Fibroblast of lung (primary cell): Measurements from ENCODE around the gene JRKL. TPM values are rescaled to one million over a fixed set of nuclear protein-coding genes. Genes with fewer than 3 reads are reported as not detected.

Experiments
- DNase-seq, 2 donors: peaks; one replicate each; pipeline versions ENCODE4 v3.0.0 to v3.0.0-alpha.2; 2010; ENCODE audit warnings: low read depth in 2 of 2
- H2AFZ ChIP-seq: 2 replicates; pipeline ENCODE4 v1.5.1; 2012; ENCODE audit warnings: low read length, control low read depth, inconsistent platforms
- H3K27ac ChIP-seq: 2 replicates; pipeline ENCODE4 v1.5.1; 2011; ENCODE audit warnings: low read length, control low read depth; ENCODE audit not compliant: insufficient read depth
- H3K27me3 ChIP-seq: 2 replicates; pipeline ENCODE4 v1.5.1; 2011; ENCODE audit warnings: mild to moderate bottlenecking, low read length; ENCODE audit not compliant: control insufficient read depth, insufficient read depth
- H3K36me3 ChIP-seq: 2 replicates; pipeline ENCODE4 v1.5.1; 2011; ENCODE audit warnings: low read length; ENCODE audit not compliant: control insufficient read depth, insufficient read depth
- H3K4me1 ChIP-seq: 2 replicates; pipeline ENCODE4 v1.5.1; 2011; ENCODE audit warnings: low read length; ENCODE audit not compliant: control insufficient read depth, insufficient read depth; ENCODE audit errors: extremely low read depth
- H3K4me2 ChIP-seq: 2 replicates; pipeline ENCODE4 v1.5.1; 2011; ENCODE audit warnings: low read length, control low read depth; ENCODE audit not compliant: insufficient read depth; ENCODE audit errors: extremely low read depth
- H3K4me3 ChIP-seq, 4 experiments: fragments of 200-600 bp in 1 of 4; sonication (generic) in 1 of 4; replicated peaks in 1 of 4; 2 replicates each; pipeline ENCODE4 v1.5.1; 2011 to 2016; ENCODE audit warnings: low read length in 4 of 4, low read depth in 3 of 4, mild to moderate bottlenecking in 3 of 4, control low read depth in 2 of 4, inconsistent platforms in 1 of 4, mixed read lengths in 1 of 4; ENCODE audit not compliant: insufficient read depth in 1 of 4; ENCODE audit errors: control extremely low read depth in 1 of 4
- H3K79me2 ChIP-seq: 2 replicates; pipeline ENCODE4 v1.5.1; 2012; ENCODE audit warnings: mild to moderate bottlenecking, low read length, inconsistent platforms; ENCODE audit not compliant: control insufficient read depth, insufficient read depth
- H3K9ac ChIP-seq: 2 replicates; pipeline ENCODE4 v1.5.1; 2011; ENCODE audit warnings: mild to moderate bottlenecking, low read length, control low read depth; ENCODE audit not compliant: insufficient read depth
- H3K9me3 ChIP-seq: 2 replicates; pipeline ENCODE4 v1.5.1; 2012; ENCODE audit warnings: low read depth, low read length; ENCODE audit not compliant: control insufficient read depth, insufficient read depth
- H4K20me1 ChIP-seq: 2 replicates; pipeline ENCODE4 v1.5.1; 2011; ENCODE audit warnings: low read length; ENCODE audit not compliant: control insufficient read depth, insufficient read depth; ENCODE audit errors: extremely low read depth
- EZH2 ChIP-seq: IDR thresholded peaks from 2 replicates; pipeline ENCODE4 v1.5.1; 2012; ENCODE audit warnings: low read length, control low read depth, mild to moderate bottlenecking; ENCODE audit errors: missing control alignments
- polyA minus RNA-seq: library from RNA; depleted of rRNA, polyadenylated mRNA; stranded (reverse); fragments of >200 nt; gene quantifications from 2 replicates; pipeline ENCODE4 v1.2.3, GENCODE V29; 2011; ENCODE audit warnings: low replicate concordance
- polyA plus RNA-seq, 2 donors: library from polyadenylated mRNA; depleted of rRNA in 1 of 2; stranded (reverse) in 1 of 2; unstranded in 1 of 2; fragments of >200 nt; gene quantifications; 2 replicates each; pipeline ENCODE4 v1.2.1, GENCODE V29; 2011 to 2012; ENCODE audit warnings: missing spikeins in 1 of 2
- total RNA-seq: library from RNA; depleted of rRNA; stranded (reverse); fragments of >200 nt; gene quantifications from 2 replicates; pipeline ENCODE4 v1.2.1, GENCODE V29; 2014
- TF ChIP-seq, protein P1 (sequence below), 2 donors: IDR thresholded peaks in 1 of 2; conservative IDR thresholded peaks in 1 of 2; 1 replicate in 1 of 2; 2 replicates in 1 of 2; pipeline ENCODE4 v1.5.1; 2011 to 2012; ENCODE audit warnings: low read length in 2 of 2, control low read depth in 1 of 2, inconsistent platforms in 1 of 2, low read depth in 1 of 2, mild to moderate bottlenecking in 1 of 2

The JRKL gene
- total RNA-seq (15.4 and 18.5 TPM in 2 replicates), polyA plus RNA-seq (9.4 and 15.0 TPM in 2 replicates), polyA minus RNA-seq (0.11 and 0.59 TPM in 2 replicates)
- 7.9 and 11.7 TPM in 2 replicates for polyA plus RNA-seq (2012)

DNA sequence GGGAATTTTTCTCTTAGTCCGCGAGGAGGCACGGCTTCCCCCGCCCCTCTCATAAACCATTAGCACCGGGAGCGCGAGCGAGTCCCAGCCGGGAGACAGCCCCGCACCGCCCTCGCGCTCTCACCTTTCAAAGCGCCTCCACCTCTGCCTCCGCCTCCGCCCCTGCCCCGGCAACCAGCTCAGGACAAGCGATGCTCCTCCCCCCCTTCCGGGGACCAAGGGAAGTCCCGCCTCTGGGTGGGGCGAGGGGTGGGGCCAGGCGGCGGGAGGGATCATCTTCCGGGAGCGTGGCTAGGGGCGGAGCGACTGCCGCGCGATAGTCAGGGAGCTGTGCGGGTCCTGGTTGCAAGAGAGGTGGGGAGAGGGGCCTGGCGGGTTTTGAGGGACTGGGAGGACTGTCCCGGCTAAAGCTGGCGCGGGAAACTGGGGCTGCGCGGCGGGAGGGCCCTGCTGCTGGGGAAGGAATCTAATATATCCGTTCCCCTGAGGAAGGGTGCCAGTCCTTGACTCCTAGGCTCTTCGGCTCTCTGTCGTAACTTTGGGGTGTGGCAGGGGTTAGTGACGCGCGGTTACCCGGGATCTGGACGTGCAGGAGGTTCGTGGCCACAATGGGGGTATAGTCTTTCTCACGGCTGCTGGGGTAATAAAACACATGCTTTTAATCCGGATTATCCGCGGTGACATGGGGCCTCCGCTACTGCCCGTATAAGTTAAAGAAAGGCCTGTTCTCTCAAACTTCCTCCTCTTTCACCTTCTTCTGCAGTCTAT, at the start of gene JRKL, which contains the start of gene CCDC82:
TSS of gene JRKL (plus strand) at position 294 of the 768 bp plus-strand sequence. CDS start 637 bp downstream, outside the sequence.
TSS of gene CCDC82 (minus strand) at position 193 of the 768 bp plus-strand sequence. CDS start 5,165 bp downstream, outside the sequence.
- H3K9me3 ChIP-seq = no peaks in the 10 kb centered on the region
- peaks cover 52% of the 10 kb centered on the region for H3K79me2 ChIP-seq
- H2AFZ ChIP-seq = peak within 1 kb of the TSS; percentile 78
- H3K4me1 ChIP-seq = peaks cover 2% of the 10 kb centered on the region
- peaks cover 2% of the 10 kb centered on the region for H3K36me3 ChIP-seq
- TF ChIP-seq, protein P1, sequence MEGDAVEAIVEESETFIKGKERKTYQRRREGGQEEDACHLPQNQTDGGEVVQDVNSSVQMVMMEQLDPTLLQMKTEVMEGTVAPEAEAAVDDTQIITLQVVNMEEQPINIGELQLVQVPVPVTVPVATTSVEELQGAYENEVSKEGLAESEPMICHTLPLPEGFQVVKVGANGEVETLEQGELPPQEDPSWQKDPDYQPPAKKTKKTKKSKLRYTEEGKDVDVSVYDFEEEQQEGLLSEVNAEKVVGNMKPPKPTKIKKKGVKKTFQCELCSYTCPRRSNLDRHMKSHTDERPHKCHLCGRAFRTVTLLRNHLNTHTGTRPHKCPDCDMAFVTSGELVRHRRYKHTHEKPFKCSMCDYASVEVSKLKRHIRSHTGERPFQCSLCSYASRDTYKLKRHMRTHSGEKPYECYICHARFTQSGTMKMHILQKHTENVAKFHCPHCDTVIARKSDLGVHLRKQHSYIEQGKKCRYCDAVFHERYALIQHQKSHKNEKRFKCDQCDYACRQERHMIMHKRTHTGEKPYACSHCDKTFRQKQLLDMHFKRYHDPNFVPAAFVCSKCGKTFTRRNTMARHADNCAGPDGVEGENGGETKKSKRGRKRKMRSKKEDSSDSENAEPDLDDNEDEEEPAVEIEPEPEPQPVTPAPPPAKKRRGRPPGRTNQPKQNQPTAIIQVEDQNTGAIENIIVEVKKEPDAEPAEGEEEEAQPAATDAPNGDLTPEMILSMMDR (conservative IDR thresholded peaks at IDR 0.05 in 1 of 2, IDR thresholded peaks at IDR 0.05 in 1 of 2; ENCODE audit: low read depth in 1 of 2, low read length in 2 of 2) = no peak
- no peak for TF ChIP-seq EZH2
- DNase-seq = peak; percentile 91 to 95
- H3K27me3 ChIP-seq = no peaks in the 10 kb centered on the region
- H3K4me3 ChIP-seq = peak within 1 kb of the TSS; percentile 76 to 94 (median 87)
- peak within 1 kb of the TSS; percentile 86 for H3K9ac ChIP-seq
- peak within 1 kb of the TSS; percentile 95 for H3K4me2 ChIP-seq
- H4K20me1 ChIP-seq = no peaks in the 10 kb centered on the region
- peak within 1 kb of the TSS; percentile 96 for H3K27ac ChIP-seq

DNA sequence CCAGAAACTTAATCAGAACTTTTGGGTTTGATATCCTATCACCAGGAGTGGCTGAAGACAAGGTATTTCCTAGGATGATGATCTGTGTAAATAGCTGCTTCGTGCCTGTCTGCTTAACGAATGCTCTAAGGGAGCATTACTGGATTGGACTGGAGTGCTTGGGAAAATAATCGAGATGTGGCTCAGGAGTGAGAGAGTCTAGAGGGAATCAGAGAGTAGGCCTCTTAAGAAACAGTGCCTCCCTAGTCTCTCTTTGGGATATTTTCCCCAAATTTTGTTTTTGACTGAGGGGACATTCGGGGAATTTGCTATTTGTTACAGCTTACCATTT, 49.3 kb upstream of the JRKL start:
- Histone ChIP-seq H3K36me3 (no peaks in the 10 kb centered on the region), H3K9me3 (no peaks in the 10 kb centered on the region), H3K27me3 (no peaks in the 10 kb centered on the region), H2AFZ (no peak overlapping the region), H3K4me2 (peak overlapping the region; percentile 99), H3K27ac (peak overlapping the region; percentile 89), H3K4me3 (peak overlapping the region; percentile 67 to 97 (median 90)), H3K9ac (peak overlapping the region; percentile 2), H4K20me1 (no peaks in the 10 kb centered on the region), H3K4me1 (peaks cover 8% of the 10 kb centered on the region), H3K79me2 (peaks cover 73% of the 10 kb centered on the region)
- TF ChIP-seq, protein P1 (conservative IDR thresholded peaks at IDR 0.05 in 1 of 2, IDR thresholded peaks at IDR 0.05 in 1 of 2; ENCODE audit: low read depth in 1 of 2, low read length in 2 of 2) = peak; percentile 12 to 13
- TF ChIP-seq EZH2 = no peak
- DNase-seq = peak; percentile 55 to 60

DNA sequence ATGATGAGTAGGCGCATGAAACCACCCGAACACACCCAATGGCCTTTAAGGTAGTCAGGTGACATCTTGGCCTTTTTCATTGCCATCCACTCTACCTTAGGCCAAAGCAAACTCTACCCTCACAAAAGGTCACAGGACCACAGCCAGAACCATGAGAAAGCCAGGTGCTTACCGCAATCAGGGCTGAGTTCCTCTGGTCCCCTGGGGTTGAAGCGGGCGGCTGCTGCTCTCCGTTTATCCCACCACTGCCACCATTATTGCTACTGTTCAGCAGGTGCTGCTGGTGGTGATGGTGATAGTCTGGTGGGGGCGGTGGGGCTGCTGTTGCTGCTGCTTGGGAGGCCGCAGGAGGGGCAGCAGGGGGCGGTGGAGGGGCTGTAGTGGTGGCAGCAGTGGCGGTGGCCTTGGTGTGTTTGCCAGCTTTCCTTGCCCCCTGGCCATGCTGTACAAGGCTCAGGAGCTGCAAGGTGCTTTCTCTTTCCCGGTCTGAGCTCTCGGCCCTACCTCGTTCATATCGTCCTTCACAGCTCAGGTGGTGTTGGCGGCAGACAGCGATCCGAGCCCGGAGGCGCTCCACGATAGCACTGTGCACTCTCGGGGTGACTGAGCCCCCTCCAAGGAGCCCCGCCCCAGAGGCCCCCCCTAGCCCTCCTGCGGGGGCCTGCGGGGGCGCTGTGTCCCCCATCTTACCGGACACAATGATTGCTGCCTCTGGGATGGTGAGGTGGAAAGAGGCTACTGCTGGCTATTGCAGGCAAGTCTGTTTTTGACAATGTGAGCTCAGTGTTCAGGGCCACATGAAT, 48.4 kb upstream of the JRKL start:
- H3K79me2 ChIP-seq = peaks cover 65% of the 10 kb centered on the region
- H2AFZ ChIP-seq = no peak overlapping the region
- H3K4me1 ChIP-seq = peaks cover 8% of the 10 kb centered on the region
- peak overlapping the region; percentile 67 to 97 (median 90) for H3K4me3 ChIP-seq
- DNase-seq = peak; percentile 45 to 70
- H3K4me2 ChIP-seq = peak overlapping the region; percentile 99
- H3K27ac ChIP-seq = peak overlapping the region; percentile 89
- H3K36me3 ChIP-seq = no peaks in the 10 kb centered on the region
- H3K27me3 ChIP-seq = no peaks in the 10 kb centered on the region
- no peaks in the 10 kb centered on the region for H4K20me1 ChIP-seq
- TF ChIP-seq, protein P1 (conservative IDR thresholded peaks at IDR 0.05 in 1 of 2, IDR thresholded peaks at IDR 0.05 in 1 of 2; ENCODE audit: low read depth in 1 of 2, low read length in 2 of 2) = peak; percentile 41 to 51
- no peak for TF ChIP-seq EZH2
- H3K9ac ChIP-seq = peak overlapping the region; percentile 72
- no peaks in the 10 kb centered on the region for H3K9me3 ChIP-seq
